ENCODE data around the gene ADORA2B.

DNA sequence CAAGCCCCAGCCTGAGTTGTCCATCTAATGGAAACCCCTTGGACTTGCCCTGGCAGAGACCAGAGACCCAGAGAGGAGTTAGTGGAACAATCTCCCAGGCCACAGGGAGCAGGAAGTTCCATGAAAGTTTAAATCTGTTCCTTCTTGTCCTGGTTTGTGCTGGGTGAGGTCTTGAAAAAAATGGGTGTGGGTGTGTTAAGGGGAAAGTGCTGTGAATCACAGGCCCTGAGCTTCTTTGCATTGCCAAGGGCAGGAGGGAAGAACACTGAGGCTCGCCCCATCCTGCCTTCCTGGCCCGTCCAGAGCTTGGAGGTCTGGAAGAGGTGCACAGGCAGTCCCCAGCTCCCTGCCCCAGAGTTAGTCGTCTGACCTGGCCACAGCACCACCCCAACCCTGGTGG lies 2.3 kb downstream of the ADORA2B start:
- TF ChIP-seq, protein P1, sequence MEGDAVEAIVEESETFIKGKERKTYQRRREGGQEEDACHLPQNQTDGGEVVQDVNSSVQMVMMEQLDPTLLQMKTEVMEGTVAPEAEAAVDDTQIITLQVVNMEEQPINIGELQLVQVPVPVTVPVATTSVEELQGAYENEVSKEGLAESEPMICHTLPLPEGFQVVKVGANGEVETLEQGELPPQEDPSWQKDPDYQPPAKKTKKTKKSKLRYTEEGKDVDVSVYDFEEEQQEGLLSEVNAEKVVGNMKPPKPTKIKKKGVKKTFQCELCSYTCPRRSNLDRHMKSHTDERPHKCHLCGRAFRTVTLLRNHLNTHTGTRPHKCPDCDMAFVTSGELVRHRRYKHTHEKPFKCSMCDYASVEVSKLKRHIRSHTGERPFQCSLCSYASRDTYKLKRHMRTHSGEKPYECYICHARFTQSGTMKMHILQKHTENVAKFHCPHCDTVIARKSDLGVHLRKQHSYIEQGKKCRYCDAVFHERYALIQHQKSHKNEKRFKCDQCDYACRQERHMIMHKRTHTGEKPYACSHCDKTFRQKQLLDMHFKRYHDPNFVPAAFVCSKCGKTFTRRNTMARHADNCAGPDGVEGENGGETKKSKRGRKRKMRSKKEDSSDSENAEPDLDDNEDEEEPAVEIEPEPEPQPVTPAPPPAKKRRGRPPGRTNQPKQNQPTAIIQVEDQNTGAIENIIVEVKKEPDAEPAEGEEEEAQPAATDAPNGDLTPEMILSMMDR (conservative IDR thresholded peaks at IDR 0.05; ENCODE audit: low read depth in 2 of 2) = no peak
- TF ChIP-seq ZNF331 (CRISPR knock-in tag; IDR thresholded peaks at IDR 0.05; ENCODE audit: low read depth) = no peak
